ENCODE data around the gene ADARB1.

DNA sequence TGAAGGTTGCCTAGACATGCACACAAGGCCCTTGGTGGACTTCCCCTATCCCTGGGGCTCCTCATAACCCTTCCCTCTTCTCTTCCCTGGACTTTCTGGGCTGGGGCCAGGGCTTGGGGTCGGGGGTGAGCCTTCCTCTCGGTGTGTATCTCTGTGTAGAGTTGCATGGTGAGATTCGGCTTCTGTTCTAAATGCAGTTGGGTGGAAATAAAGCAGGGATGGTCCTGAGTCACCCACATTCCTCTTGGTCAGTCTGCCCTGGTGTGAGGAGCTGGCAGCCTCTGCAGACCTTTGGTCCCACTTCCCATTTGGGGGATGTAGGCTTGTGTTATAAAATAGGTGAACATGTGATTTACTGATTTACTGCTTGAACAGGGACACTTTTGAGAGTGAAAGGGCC lies 38.0 kb downstream of the ADARB1 start:
- TF ChIP-seq, protein P1, sequence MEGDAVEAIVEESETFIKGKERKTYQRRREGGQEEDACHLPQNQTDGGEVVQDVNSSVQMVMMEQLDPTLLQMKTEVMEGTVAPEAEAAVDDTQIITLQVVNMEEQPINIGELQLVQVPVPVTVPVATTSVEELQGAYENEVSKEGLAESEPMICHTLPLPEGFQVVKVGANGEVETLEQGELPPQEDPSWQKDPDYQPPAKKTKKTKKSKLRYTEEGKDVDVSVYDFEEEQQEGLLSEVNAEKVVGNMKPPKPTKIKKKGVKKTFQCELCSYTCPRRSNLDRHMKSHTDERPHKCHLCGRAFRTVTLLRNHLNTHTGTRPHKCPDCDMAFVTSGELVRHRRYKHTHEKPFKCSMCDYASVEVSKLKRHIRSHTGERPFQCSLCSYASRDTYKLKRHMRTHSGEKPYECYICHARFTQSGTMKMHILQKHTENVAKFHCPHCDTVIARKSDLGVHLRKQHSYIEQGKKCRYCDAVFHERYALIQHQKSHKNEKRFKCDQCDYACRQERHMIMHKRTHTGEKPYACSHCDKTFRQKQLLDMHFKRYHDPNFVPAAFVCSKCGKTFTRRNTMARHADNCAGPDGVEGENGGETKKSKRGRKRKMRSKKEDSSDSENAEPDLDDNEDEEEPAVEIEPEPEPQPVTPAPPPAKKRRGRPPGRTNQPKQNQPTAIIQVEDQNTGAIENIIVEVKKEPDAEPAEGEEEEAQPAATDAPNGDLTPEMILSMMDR (conservative IDR thresholded peaks at IDR 0.05): no peak
- no peak for TF ChIP-seq ZFX (IDR thresholded peaks at IDR 0.05)

Measured in C4-2B (cell line).